T-helper 9 cell (primary cell): Measurements from ENCODE around the gene SLC16A12.

Experiments used
- DNase-seq: peaks from one replicate; pipeline ENCODE4 v3.0.0-alpha.2; 2020
- total RNA-seq, 2 donors: gene quantifications; one replicate each; lab custom pipeline; 2026; lab: John Stamatoyannopoulos, UW

SLC16A12 gene, protein sequence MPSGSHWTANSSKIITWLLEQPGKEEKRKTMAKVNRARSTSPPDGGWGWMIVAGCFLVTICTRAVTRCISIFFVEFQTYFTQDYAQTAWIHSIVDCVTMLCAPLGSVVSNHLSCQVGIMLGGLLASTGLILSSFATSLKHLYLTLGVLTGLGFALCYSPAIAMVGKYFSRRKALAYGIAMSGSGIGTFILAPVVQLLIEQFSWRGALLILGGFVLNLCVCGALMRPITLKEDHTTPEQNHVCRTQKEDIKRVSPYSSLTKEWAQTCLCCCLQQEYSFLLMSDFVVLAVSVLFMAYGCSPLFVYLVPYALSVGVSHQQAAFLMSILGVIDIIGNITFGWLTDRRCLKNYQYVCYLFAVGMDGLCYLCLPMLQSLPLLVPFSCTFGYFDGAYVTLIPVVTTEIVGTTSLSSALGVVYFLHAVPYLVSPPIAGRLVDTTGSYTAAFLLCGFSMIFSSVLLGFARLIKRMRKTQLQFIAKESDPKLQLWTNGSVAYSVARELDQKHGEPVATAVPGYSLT
- 0 reads per million in 2 donors for total RNA-seq

DNA sequence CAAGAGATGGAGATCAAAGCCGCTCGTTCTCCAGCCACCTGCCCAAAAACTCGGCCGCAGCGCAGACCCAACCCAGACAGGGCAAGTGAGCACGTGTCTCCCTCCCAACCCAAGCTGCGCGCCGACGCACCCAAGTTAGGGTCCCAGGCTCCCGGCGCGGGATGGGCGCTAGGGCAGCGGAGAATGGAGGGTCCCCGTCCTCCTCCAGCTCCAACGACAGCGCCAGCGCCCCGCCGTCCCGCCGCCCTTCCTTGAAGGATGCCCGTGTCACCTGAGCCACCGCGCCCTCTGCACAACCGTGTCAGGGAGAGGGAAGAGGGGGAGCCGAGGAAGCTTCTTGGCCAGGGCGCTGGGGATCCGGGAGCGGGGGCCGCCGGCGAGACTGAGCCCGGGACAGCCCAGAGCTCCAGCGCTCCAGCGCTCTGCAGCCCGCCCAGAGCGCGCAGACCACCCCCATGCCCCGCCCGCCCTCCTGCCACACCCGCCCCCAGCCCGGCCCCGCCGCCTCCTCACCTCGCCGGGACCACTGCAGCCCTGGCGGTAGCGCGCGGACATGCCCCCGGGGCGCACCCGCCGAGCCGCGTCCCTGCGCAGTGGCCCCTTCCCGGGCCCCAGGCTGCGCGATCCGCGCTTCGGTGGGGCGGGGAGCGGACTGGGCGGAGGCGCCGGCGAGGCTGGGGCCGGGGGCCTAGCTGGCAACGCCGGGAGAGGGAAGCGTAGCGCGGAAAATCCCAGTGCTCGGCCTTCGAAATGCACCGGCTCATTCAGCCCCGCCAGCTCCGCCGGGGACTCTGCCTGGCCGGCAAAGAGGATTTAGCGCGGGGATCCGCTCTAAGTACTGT lies at the start of gene SLC16A12:
Gene SLC16A12, minus strand, starts transcription at position 424 of the 842 bp plus-strand sequence. CDS start 73,016 bp downstream, outside the sequence.
- DNase-seq = no peak

DNA sequence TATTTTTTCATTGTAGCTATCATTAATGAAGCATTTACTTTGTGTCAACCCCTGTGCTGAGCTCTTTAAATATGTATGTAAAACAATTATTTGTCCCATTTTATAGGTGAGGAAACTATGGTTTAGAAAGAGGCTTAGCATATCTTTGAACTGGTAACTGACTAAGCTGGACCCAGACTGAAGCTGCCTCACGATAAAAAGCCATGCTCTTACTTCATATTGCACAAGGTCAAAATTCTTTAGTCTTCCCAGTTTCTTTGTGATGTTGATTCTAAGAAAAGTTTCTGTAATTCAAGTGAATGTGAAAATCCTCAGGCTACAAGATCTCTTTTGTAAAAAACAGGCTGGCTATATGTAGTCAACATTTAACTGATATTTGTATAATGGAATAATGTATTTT lies 46.6 kb upstream of the SLC16A12 start:
- no peak for DNase-seq

DNA sequence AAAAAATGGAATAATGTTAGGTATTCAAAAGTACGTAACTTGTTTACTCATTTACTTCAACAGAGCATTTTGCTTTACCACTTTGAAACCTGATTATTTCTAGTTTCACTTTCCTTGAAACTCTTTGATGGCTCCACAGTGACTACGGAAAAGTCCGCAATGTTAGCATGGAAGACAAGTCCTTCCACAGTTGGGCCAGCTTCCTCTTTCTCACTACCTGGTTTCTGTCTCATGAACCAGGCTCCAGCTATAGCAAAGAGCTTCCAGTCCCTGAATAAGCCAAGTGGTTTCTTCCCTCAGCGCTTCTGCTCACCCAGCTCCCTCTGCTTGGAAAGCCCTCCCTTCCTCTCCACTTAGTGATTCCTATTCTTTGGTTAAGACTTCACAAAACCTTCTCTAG lies 44.8 kb upstream of the SLC16A12 start:
- no peak for DNase-seq

DNA sequence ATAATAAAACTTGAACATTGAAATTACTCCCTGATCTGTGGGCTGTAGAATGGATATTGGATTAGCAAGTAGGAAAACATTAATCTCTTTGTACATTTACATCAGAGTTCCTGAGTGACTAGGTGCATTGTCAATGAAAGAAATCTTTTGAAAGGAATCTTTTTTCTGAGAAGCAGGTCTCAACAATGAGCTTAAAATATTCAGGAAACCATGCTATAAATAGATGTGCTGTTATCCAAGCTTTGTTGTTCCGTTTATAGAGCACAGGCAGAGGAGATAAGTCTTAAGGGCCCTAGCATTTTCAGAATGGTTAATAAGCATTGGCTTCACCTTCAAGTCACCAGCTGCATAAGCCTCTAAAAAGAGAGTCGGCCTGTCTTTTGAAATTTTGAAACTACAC lies 41.3 kb upstream of the SLC16A12 start:
- no peak for DNase-seq

DNA sequence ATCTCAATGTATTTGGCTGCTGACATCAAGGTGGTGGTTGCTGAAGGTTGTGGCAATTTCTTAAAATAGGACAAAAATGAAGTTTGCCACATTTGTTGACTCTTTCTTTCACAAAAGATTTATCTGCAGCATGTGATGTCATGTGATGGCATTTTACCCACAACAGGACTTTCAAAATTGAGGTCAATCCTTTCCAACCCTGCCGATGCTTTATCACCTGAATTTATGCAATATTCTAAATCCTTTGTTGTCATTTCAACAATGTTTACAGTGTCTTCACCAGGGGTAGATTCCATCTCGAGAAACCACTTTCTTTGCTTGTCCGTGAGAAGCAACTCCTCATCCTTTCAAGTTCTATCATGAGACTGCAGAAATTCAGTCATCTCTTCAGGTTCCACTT lies 40.6 kb upstream of the SLC16A12 start:
- no peak for DNase-seq

DNA sequence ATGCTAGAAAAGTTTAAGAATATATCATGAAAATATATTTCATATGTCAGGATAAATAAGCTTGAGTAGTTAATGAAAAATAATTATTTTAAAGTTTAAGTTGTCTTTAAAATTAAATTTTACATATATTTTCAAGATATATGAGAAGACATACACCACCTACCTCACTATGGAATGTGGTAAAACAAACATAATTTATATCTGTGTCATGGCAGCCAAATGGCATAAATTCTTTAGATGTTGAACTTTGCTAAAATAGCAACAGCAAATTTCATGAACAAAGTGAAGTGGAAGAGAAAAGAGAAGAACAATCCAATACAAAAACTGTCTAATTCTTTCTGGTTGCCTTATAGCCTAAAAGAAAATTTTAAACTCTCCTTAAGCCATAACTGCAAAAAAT lies 39.6 kb upstream of the SLC16A12 start:
- DNase-seq = no peak

DNA sequence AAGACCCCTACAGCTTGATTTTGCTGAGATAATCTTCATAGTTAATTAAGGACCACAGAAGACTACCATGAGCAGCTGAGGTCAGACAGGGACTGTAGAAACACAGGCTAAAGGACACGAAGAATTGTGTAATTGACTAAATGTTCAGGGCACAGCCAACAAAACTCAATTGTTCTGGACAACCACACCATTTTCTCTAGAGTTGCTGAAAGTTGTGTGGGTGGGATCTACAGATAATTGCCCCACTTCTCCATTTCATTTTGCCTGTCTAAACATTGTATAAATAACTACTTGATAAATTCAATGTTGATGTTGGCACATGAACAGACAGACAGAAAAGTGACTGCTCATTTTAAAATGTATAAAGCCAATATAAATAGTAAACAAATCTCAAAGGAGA lies 39.0 kb upstream of the SLC16A12 start:
- DNase-seq = no peak

DNA sequence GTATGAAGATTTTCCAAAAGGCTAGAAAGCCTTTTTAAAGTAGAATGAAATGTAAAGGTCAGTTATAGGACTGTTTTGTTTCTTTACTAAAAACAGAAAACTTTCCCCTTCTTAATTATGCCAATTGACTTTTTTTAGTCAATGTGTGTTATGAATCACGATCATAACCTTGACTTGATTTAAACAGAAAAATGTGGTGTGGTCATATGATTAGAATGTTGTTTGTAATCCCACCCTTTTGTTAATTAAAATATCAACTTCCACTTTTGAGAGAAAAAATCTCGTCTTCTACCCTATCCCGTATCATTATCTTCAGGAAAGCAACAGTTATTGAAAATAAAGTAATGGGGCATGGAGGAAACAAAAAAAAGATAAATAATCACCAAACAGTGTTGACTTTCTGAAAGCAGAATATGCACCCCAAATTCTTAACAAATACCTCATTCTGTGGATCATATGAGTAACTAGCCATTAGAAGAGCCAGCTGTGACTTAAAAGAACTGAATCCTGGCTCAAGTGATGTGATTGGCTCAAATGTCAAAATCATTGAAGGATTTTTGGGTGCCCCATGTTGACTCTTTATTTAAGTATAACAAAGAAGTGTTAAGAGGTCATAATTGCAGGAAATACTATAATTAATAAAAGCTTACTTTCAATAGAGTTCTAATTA lies 32.3 kb upstream of the SLC16A12 start:
- DNase-seq = no peak

DNA sequence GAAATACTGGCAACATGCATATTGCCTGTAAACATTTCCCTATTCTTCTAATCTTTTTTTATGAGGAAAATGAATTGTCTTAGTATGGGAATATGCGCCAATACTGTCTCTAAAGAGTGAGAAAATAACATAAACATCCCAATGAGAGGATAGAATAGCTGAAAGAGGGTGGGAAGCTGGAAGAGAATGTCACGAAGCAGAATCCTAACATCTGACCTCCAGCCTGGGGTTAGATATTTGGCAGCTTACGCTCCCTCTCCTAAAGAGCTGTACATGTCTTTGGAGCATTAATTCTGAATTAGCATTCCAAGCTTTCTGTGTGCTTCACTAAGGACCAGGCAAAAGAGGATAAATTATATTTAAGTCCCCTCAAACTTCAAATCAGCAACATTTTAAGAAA lies 31.6 kb upstream of the SLC16A12 start:
- no peak for DNase-seq

DNA sequence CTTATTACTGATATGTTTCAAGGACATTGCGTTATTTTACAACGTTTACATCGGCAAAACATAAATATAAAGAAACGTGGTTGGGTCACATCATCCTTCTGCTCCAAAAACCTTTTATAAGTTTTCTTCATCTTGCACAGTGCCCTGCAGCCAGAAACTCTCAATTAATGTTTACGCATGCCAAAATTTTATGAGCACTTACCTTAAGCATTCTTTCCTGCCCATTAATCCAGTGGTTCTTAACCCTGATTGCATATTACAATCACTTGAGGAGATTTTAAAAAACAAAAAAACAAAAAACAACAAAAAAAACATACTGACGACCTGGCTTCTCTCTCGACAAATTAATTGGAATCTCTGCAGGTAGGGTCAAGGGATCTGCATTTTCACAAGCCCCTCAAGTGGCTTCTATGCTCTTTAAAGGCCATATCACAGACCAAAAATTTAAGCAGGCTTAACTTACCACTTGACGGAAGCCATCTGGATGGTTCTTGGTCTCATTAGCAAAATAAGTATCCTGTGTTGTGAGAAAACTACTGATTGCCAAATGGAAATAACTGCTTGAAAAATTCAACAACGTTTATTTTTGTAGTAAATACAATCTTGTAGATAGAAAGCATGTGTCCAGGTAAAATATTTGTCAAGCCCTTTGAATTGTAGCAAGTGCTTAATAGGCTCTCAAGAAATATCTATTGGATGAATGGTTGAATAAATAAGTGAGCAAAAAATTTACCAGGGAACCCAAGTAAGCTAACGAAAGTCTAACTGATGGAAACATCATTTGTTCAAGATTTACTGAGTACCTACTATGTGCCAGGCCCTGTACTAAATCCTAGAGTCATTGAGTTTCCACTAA lies 30.9 kb upstream of the SLC16A12 start:
- DNase-seq = no peak

DNA sequence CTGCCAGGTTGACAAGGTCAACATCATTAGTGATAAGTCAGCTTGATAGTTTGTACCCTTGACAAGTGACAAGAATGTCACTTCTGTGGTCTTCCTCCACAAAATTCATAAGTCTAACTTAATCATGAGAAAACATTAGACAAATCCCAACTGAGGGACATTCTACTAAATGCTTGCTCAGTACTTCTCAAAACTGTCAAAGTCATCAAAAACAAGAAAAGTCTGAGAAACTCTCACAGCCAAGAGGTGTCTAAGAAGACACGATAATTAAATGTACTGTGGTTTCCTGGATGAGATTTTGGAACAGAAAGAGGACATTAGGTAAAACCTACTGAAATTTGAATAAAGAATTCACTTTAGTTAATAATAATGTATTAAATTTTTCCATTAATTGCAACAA lies 29.8 kb upstream of the SLC16A12 start:
- DNase-seq = no peak

DNA sequence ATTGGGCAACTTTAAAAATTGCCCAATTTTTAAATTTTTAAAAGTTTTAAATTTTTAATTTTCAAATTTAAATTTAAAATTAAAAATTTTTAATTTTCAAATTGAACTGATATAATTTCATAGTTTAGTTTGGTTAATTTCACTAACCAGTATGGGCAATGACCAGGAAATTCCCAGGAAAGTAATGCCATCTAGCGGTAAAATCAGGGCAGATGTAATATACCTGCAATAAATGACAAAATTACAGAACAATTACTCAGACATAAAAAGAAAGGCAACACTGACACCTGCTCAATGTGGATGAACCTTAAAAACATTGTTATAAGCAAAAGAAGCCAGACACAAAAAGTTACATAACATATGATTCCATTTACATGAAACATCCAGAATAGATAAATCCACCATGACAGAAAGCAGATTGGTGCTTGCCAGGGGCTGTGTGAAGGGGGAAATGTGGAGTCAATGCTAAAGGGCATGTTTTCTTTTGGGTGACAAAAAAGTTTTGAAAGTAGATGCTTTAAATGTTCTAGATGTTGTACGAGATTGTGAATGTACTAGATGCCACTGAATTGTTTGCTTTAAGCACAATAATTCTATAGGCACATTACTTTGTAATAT lies 28.6 kb upstream of the SLC16A12 start:
- DNase-seq = no peak

DNA sequence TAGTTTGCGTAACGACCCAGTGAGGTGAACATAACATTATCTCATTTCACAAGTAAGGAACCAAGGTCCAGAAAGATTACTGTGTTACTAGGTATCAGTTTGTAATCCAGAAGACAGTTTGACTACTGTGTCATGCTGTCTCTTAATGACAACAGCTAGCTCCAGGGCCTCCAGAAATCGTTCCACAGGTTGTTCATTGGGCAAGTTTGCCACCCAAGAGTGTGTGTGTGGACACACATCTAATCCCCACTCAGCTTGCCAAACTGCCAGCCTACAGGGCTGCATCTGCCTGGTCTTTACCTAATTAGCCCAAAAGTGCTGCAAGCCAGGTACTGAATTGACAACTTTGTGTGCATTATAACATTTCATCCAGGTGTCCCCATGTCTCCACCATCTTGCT lies 27.9 kb upstream of the SLC16A12 start:
- no peak for DNase-seq

DNA sequence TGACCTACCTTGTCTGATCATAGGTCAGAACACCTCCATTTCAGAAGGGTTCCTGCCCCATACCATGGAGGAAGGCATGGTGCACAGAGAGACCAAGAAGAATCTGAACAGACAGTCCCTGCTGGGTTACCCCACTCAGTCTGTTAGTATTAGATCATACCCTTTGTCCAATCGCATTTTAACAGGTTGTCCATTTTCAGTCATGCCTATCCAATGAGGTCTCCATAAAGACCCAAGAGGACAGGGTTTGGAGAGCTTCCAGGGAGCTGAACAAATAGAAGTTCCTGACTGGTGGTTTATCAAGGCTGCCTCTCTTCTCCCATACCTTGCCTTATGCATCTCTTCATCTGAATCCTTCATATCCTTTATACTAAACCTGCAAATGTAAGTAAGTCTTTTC lies 21.2 kb upstream of the SLC16A12 start:
- no peak for DNase-seq

DNA sequence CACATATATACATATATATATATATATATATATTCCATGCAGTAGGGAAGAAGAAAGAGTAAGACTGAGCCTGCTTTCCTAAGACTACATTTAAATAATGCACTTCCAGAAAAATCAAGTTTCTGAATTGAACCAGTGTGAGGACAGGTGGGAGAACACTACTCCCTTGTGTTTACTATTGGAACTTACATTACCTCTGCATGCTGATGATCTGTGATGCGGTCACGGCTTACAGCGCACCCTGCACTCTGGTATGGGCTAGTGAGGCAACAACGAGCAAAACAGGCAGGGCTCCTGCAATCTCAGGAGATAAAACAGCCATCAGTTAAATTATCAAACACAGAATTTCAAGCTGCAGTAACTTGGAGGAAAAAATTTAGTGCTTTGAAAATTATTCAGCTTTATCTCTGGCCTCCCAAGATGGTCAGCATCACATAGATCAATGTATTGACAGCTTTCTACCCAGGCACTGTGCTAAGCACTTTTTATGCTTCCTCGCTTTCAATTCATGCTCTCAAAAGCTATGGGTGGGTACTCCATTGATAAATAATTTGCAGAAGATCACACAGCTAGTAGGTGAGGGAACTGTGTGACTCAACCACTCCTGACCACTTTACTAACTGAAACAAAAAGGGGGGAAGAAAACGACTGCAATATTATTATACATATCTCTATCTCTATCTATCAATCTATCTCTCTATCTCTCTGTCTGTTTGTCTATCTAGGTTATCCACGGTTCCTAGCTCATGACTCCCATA lies 20.5 kb upstream of the SLC16A12 start:
- DNase-seq = no peak

DNA sequence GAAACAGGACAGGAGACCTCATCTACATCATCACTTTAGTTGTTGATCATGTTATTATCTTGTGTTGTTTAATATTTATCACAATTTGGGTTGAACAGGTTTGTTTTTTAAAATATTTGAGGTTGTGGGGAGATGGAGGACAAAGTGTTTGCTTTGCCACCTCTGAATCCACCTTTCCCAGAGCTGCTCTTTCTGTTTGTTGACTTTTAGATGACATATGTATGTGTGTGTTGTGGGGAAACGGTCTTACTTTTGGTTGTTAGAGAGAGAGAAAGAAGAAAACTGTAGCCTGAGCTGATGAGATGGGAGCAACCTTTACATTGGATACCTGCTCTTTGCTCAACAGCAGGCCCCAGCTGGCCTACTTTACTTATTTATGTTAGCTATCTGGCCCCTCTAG lies 19.0 kb upstream of the SLC16A12 start:
- no peak for DNase-seq

DNA sequence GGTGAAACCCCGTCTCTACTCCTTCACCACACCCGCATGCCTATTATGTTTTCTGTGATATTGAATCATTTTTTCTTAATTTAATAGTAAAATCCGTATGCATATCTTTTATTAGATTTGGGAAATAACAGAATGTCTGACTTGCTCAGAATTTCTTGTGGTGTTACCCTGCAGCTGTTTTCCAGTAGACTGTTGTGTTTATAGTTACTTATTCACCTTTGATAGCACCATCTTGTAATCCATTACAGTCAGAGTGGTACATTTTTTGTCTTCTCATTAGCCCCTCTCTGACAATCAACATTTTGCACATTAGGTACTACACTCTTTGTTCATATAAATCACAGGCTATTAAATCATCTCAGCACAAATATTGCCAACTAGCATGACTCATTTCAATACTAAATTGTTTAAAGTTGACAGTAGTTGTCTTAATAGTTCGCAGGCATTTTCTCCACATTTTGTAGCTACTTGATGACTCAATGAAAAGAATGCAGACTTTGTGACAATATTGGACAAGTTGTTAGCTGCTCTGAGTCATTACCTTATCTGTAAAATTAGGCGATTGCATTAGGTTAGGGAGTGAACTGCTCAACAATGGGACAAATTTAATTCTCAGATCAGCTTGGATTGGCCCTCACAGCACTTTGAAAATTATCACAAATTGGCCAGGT lies 17.8 kb upstream of the SLC16A12 start:
- no peak for DNase-seq

DNA sequence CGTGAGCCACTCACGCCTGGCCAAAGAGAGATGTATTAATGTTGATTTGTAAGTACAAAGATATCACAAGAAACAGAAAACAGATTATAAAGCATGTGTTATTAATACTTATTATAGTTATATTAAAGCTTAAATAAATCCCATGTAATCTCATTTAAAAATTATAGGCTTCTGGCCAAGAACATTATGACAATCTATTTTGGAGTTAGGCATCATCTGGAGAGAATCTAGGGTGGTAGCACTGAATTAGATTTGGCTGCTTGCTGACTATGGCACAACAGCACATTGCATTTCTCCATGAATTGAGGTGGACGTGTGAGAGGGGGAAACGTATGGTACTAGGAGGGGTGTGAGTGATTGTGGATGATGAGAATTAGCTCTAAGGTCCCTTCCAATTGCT lies 16.8 kb upstream of the SLC16A12 start:
- no peak for DNase-seq

DNA sequence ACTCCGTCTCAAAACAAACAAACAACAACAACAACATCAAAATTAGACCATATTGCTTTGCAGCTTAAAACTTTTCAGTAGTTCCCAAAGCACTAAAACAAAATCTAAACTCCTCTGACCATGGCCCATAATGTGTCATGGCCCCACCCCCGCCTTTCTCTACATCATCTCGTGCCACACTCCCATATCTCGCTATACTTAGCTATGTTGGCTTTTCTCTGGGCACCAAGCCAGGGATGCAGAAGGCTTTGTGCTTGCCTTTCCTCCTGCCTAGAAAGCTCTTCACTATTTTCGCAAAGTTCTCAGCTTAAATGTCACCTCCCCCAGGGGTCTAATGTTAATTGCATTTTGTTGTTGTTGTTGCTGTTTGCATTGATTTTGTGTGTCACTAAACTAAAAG lies 15.1 kb upstream of the SLC16A12 start:
- no peak for DNase-seq

DNA sequence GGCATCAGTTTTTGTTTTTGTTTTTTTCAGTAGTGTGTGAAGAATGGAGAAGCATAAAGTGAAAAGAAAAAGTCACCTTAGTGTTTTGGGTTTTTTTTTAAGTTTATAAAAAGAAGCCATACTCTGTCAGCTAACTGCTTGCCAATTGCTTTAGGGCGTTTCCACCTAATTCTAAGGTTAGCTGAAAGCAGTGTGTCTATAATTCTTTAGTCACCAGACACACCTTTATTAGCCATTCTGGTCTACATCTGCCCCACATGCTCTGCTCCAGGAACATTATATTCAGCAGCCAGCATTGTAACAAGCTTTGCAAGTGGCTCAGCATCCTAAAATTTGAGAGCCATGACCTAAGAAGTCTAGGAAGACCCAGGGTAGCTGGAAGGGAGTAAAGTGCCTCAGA lies 14.1 kb upstream of the SLC16A12 start:
- DNase-seq = no peak
